SU-DHL-6 (cell line): ENCODE measurements around the gene ARL13B.

ENCODE experiments used
- H2AFZ ChIP-seq: fragments of 200-600 bp; sonication (generic); 2 replicates; pipeline ENCODE4 v1.6.1; 2014; ENCODE audit warnings: low read depth, mild to moderate bottlenecking, moderate library complexity, mixed read lengths, antibody characterized with exemption, low read length; ENCODE audit not compliant: severe bottlenecking
- H3F3A ChIP-seq: fragments of 200-600 bp; shearing (Covaris generic); 2 replicates; pipeline ENCODE4 v1.6.0; 2016; ENCODE audit warnings: antibody characterized with exemption, mild to moderate bottlenecking; ENCODE audit not compliant: insufficient read depth
- H3K27ac ChIP-seq: fragments of 200-600 bp; sonication (generic); 2 replicates; pipeline ENCODE4 v1.5.1; 2016; ENCODE audit warnings: low read depth, mild to moderate bottlenecking, low read length, moderate library complexity, mixed read lengths
- H3K27me3 ChIP-seq: fragments of 200-600 bp; sonication (generic), shearing (Covaris generic); 2 replicates; pipeline ENCODE4 v1.6.0; 2014; ENCODE audit warnings: mild to moderate bottlenecking, low read length
- H3K36me3 ChIP-seq: fragments of 200-600 bp; sonication (generic); 2 replicates; pipeline ENCODE4 v1.6.1; 2014; ENCODE audit warnings: mild to moderate bottlenecking, low read length, mixed read lengths
- H3K4me2 ChIP-seq: fragments of 300-600, 200-600 bp; shearing (Covaris generic), sonication (generic); 2 replicates; pipeline ENCODE4 v1.6.0; 2014; ENCODE audit warnings: low read length, low read depth, mild to moderate bottlenecking; ENCODE audit not compliant: poor library complexity, severe bottlenecking
- H3K4me3 ChIP-seq: fragments of 200-600 bp; sonication (generic); 2 replicates; pipeline ENCODE4 v1.5.1; 2014; ENCODE audit warnings: antibody characterized with exemption, low read length, mild to moderate bottlenecking, mixed read lengths; ENCODE audit not compliant: insufficient read depth, poor library complexity, severe bottlenecking
- H3K79me2 ChIP-seq: fragments of 200-600 bp; sonication (generic); 2 replicates; pipeline ENCODE4 v1.6.1; 2014; ENCODE audit warnings: mild to moderate bottlenecking, low read length, moderate library complexity; ENCODE audit not compliant: insufficient read depth
- H3K9ac ChIP-seq: fragments of 200-600 bp; sonication (generic); 2 replicates; pipeline ENCODE4 v1.7.0; 2014; ENCODE audit warnings: mild to moderate bottlenecking, low read length
- H3K9me2 ChIP-seq: fragments of 200-600 bp; sonication (generic); replicated peaks from 2 replicates; pipeline ENCODE4 v1.6.1; 2014; ENCODE audit warnings: low read length; ENCODE audit not compliant: insufficient read depth
- H3K9me3 ChIP-seq: fragments of 200-600 bp; sonication (generic); 2 replicates; pipeline ENCODE4 v1.6.1; 2014; ENCODE audit warnings: low read length, mixed read lengths; ENCODE audit not compliant: insufficient read depth
- H4K20me1 ChIP-seq: fragments of 200-600 bp; sonication (generic); 2 replicates; pipeline ENCODE4 v1.6.1; 2014; ENCODE audit warnings: low read depth, mild to moderate bottlenecking, antibody characterized with exemption, low read length, moderate library complexity, mixed read lengths
- CTCF ChIP-seq: fragments of 200-600 bp; sonication (generic); IDR thresholded peaks from one replicate; pipeline ENCODE4 v1.5.1; 2017; ENCODE audit warnings: antibody characterized with exemption, mild to moderate bottlenecking, low read length, moderate library complexity; ENCODE audit not compliant: insufficient read depth, poor library complexity, severe bottlenecking
- EZH2phosphoT487 ChIP-seq: fragments of 200-600 bp; sonication (generic), shearing (Covaris generic); conservative IDR thresholded peaks from 2 replicates; pipeline ENCODE4 v1.6.1; 2018; ENCODE audit warnings: mild to moderate bottlenecking, antibody characterized with exemption, low read length, moderate library complexity, mixed read lengths

Gene ARL13B

GRCh38 chr3:94098452-94098851 lies 118.5 kb downstream of the ARL13B start:
- no peaks in the 10 kb centered on the region for H4K20me1 ChIP-seq
- H3K4me2 ChIP-seq: no peak overlapping the region
- no peaks in the 10 kb centered on the region for H3K27me3 ChIP-seq
- H3K9ac ChIP-seq: no peak overlapping the region
- H3K27ac ChIP-seq: no peak overlapping the region
- no peaks in the 10 kb centered on the region for H3K79me2 ChIP-seq
- H3K9me2 ChIP-seq: no peaks in the 10 kb centered on the region
- no peak overlapping the region for H2AFZ ChIP-seq
- H3K9me3 ChIP-seq: no peaks in the 10 kb centered on the region
- no peak overlapping the region for H3K4me3 ChIP-seq
- H3K36me3 ChIP-seq: peaks cover 9% of the 10 kb centered on the region; the same call in 1 of the 2 replicates
- H3F3A ChIP-seq: no peaks in the 10 kb centered on the region
- TF ChIP-seq EZH2phosphoT487 (no peak), CTCF (no peak)

GRCh38 chr3:94099311-94099710 lies 119.4 kb downstream of the ARL13B start:
- Histone ChIP-seq H3K36me3 (peaks cover 8% of the 10 kb centered on the region; the same call in 1 of the 2 replicates), H3K79me2 (no peaks in the 10 kb centered on the region), H3K4me2 (no peak overlapping the region), H3K27ac (no peak overlapping the region), H3K27me3 (no peaks in the 10 kb centered on the region), H3K9me3 (no peaks in the 10 kb centered on the region), H3F3A (no peaks in the 10 kb centered on the region), H2AFZ (no peak overlapping the region), H4K20me1 (no peaks in the 10 kb centered on the region), H3K9me2 (no peaks in the 10 kb centered on the region), H3K9ac (no peak overlapping the region), H3K4me3 (no peak overlapping the region)
- TF ChIP-seq CTCF: no peak
- TF ChIP-seq EZH2phosphoT487: no peak

- Histone ChIP-seq H3K4me2 (no peak overlapping the region), H3K79me2 (no peaks in the 10 kb centered on the region), H3K27me3 (no peaks in the 10 kb centered on the region), H3K36me3 (peaks cover 5% of the 10 kb centered on the region; the same call in 1 of the 2 replicates), H3K9ac (no peak overlapping the region), H3K27ac (no peak overlapping the region), H3K9me3 (no peaks in the 10 kb centered on the region), H3K9me2 (no peaks in the 10 kb centered on the region), H2AFZ (no peak overlapping the region), H3K4me3 (no peak overlapping the region), H4K20me1 (no peaks in the 10 kb centered on the region), H3F3A (no peaks in the 10 kb centered on the region)
- TF ChIP-seq CTCF (no peak), EZH2phosphoT487 (no peak)
Measured at GRCh38 chr3:94101860-94102259, 121.9 kb downstream of the ARL13B start.
